ENCODE results near the gene AMBRA1.
"Not testable (repeated sequence)": the region's sequence is repeated elsewhere in the genome, so short reads cannot be mapped to it uniquely, and the experiment has no call there.

Gene AMBRA1

DNA sequence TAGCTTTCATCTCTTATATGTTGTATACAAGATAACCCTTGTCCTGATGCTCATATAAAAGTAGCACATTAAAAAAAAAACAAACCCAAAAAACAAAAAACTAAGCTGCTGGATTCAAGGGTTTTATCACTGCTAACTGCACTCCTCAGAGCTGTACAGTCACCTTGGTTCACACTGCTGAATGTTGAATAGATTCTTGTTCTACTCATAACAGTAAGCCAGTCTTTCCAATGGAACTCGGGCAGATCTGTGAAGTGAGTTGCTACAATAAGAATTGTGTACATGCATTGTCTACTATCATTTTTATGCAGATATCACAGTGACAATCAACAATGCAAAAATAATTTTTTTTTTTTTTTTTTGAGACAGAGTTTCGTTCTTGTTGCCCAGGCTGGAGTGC lies 18.5 kb upstream of the AMBRA1 start:
- DNase-seq (ENCODE audit: low read depth): no peak

DNA sequence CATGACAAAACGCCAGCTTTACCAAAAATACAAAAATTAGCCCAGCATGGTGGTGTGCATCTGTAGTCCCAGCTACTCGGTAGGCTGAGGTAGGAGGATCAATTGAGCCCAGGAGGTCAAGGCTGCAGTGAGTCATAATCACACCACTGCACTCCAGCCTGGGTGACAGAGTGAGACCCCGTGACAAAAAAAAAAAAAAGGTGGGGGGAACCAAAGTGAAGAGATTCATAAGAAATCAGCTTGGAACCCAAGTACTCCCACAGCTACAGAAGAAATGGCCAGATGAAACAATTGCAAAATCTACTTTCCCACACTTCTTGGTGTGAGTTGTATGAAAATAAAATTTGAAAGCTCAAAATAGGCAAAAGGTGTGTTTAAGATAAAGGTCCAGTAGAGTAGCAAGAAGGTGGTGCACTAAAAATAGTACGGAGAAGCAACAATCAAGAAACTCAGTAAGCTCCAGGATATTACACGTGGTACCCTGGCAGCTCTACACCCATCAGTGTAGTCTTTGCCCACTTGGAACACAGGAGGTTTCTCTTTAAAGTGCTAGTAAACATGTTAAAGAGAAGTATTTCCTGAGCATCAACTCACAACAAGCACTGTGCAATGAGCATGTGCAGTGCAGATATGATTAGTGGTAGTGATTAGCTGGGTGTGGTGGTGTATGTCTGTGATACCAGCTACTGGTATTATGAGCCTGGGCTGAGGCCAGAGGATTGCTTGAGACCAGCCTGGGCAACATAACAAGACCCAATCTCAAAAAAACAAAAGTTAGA lies 17.9 kb upstream of the AMBRA1 start:
- no peak for DNase-seq (ENCODE audit: low read depth)

DNA sequence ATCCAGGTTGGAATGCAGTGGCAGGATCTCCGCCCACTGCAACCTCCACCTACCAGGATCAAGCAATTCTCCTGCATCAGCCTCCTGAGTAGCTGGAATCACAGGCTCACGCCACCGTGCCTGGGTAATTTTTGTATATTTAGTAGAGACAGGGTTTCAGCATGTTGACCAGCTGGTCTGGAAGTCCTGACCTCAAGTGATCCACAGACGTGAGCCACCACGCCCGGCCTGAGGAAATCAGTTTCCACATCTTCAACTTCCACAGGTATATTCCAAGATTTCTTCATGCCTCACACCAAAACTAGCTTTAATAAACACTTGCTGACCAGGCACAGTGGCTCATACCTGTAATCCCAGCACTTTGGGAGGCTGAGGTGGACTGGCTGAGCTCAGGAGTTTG lies 15.6 kb upstream of the AMBRA1 start:
- no peak for DNase-seq (ENCODE audit: low read depth)

DNA sequence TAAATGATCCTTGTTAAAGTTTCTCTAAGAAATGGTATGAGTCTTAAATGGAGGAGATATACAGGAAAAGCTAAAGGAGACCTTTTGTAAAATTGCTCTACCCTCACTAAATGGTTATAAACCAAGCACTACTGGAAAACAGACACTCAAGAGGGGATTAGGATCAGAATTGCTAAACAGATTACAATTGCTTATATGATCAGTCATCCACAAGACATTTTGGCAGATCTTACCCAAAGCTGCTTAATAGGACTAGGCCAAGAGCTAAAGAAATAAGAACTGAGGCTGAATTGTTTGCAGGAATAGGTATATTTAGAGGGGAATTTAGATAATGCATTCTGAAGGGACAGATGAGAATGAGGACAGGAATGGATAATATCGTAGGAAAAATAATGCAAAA lies 13.7 kb upstream of the AMBRA1 start:
- no peak for DNase-seq (ENCODE audit: low read depth)

DNA sequence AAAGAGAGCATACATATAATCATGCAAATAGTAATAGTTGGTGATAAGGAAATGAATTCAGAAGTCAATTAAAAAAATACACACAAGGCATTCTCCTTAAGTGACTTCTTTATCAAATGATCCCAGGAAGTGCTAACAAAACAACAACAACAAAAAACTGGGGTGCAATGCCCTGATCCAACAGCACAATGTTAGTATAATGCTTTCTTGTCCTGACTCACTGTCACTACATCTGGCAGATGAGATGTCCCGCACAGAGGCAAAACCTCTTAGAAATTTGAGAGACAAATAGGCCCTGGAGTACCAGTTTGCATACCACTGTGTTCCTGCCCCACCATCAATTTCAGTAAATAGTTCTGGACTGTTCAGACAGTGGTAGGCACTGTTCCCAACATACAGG lies 11.0 kb upstream of the AMBRA1 start:
- no peak for DNase-seq (ENCODE audit: low read depth)

DNA sequence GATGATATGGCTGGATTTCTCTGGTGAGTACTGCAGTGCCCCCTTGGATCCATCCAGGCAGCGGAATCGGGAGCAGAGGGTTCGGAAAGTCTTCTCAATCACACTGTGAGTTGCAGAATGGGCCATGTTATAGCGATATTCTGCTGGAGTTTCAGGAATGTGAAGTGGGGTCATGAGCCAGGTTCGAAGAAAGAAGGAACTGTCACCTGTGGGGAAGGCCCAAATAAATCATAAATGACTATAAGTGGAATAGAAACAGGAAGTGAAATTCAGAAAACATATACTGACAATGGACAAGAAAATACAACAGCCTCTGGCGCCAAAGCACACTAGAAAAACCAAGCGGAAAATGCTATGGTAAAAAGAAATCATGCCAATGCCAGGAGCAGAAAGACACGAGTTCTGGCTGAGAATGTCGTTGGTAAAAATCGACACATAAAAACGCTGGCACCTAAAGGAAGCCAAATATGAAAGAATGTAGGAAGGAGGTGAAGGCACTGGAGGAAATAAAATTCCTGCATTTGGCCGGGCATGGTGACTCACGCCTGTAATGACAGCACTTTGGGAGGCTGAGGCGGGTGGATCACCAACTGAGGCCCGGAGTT lies 10.0 kb upstream of the AMBRA1 start:
- DNase-seq (ENCODE audit: low read depth): no peak

DNA sequence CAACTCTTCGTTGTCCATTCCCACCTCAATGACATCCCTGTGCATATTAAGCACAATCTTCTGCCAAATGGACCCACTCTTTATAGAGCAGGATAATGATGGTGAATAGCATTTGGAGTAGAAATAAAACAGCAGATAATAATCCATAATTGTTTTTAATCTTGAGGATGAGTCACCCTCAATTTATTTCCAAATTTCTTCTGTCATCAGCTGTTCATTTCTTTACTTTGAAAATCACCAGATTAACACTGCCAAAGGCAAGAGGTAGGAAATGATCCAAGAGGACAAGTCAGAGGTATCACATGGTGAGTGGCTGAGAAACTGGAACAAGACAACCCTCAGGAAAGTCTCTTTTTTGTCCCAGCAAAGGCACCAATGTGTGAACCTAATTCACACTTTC lies 7.3 kb upstream of the AMBRA1 start:
- DNase-seq (ENCODE audit: low read depth): no peak

DNA sequence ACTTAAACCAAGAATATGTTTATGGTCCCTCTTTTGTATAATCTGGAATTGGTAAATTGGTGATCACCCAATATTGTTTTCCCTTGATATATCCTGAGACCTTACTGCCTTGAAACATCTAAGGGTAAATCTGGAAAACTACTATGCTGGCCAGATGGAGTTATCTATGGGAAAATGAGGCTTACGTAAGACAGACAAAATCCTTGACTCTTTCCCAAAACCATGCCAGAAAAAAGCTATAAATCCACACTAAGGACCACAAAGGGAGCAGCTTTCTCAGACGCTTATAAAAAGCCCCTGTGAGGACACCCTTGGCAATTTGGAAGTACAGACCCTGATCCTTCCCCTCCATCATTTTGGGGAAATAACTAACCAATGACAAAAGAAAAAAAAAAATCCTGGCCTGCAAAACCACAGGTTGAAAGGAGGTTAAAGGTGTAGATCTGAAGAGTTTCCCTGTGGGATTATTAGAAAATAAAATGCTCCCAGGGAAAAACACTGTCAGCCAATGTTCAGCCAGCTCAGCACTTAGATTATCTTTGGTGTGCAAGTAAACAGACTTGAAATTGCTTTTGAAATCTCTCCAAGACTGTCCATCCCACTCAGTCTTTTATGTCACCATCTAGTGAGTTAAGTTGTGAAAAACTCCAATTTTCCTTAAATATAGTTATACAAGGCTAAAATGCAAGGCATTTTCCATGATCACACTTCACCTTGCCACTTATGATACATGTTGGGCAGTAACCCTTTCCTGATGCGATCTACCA lies 6.6 kb upstream of the AMBRA1 start:
- DNase-seq (ENCODE audit: low read depth): no peak

DNA sequence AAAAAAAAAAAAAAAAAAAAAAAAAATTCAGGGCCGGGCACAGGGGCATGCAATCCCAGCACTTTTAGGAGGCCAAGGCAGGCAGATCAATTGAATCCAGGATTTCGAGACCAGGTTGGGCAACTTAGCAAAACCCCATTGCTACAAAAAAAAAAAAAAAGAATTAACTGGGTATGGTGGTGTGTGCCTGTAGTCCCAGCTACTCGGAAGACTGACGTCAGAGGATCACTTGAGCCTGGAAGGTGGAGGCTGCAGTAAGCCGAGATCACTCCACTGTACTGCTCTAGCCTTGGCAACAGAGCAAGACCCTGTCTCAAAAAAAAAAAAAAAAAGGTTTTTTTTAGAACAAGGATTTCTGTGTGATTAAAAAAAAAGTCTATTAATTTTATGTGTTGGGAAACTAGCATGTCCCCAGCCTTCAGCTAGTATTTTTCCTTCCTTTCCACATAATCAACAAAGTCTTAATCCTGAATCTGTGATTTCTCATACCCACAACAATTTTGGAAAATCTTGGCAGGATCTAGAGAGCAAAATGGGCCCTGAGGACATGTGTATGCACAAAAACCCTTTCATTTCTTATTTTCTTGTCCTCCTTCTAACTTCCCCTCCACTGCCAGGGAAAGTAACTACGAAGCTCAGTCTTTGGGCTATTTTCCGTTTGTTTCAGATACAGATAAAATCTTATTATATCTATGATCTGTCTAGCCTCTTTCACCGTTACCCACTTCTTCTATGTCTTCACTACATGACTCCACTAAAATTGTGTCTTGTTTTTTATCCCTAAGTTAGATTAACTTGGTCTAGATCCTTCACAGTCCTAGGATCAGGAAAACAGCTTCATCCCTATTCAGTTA lies 5.7 kb upstream of the AMBRA1 start:
- no peak for DNase-seq (ENCODE audit: low read depth)

DNA sequence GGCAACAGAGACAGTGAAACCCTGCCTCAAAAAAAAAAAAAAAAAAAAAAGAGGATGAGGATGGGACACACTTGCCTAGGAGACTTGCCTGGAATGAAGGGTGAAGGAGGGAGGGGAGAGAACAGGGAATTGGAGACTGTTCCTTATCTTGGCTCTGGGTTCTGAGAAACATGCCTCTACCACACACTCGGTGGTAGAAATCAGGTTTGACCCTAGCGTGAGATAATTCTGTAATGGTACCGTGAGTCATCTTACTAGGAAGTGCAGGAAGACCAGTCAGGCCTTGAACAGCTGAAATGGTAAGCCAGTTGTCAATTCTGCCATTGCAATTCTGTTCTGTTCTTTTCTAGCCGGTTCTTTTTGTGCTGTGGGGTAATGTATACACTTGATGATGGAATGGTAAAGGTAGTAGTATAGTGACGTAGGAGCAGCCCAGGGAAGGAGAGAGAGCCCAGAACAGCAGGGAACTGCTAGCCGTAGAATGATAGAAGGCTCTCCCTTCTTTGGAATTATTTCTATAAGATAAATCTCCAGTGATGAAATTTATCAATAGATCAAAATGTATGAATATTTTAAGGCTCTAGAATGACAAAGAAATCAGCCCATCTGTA lies 3.9 kb upstream of the AMBRA1 start:
- no peak for DNase-seq (ENCODE audit: low read depth)

DNA sequence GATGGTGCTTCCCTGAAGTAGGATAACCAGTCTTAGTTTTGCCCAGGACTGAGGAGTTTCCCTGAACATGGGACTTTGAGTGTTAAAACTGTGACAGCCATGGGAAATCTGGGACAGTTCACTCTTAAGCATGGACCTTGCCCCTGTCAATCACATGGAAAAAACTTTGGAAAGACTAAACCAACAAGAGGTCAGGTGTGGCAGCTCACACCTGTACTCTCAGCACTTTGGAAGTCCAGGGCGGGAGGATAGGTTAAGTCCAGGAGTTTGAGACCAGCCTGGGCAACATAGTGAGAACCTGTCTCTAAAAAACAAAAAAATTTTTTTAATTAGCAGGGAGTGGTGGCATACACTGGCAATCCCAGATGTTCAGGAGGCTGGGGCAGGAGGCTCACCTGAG lies 3.3 kb upstream of the AMBRA1 start:
- no peak for DNase-seq (ENCODE audit: low read depth)

DNA sequence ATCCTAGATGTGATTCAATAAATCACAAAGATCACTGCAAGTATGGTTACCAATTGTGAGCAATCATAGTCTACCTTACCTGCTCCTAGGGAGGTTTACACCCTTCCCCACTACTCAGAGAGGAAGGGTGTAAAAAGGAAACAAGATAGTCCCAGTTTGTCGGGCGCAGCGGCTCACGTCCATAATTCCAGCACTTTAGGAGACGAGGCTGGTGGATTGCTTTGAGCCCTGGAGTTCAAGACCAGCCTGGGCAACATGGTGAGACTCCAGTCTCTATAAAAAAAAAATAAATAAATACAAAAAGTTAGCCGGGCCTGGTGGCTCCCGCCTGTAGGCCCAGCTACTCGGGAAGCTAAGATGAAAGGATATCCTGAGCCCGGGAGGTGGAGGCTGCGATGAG lies 962 bp upstream of the AMBRA1 start:
- no peak for DNase-seq (ENCODE audit: low read depth)

DNA sequence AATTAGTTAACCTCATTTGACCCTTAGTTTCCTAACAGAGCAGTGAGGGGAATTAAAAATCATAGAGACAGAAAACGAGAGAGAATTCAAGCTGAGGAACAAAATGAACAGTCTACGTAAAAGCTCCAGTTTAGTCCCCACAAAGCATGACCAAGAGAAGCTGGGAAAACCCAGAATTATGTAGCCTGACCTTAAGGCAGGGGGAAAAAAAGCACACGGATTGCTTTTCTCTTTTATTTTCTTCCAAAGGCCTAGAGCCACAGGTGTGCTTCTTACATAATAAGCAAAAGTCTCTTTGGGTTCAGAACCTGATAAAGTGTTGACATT lies 514 bp upstream of the AMBRA1 start:
- DNase-seq (ENCODE audit: low read depth): no peak

DNA sequence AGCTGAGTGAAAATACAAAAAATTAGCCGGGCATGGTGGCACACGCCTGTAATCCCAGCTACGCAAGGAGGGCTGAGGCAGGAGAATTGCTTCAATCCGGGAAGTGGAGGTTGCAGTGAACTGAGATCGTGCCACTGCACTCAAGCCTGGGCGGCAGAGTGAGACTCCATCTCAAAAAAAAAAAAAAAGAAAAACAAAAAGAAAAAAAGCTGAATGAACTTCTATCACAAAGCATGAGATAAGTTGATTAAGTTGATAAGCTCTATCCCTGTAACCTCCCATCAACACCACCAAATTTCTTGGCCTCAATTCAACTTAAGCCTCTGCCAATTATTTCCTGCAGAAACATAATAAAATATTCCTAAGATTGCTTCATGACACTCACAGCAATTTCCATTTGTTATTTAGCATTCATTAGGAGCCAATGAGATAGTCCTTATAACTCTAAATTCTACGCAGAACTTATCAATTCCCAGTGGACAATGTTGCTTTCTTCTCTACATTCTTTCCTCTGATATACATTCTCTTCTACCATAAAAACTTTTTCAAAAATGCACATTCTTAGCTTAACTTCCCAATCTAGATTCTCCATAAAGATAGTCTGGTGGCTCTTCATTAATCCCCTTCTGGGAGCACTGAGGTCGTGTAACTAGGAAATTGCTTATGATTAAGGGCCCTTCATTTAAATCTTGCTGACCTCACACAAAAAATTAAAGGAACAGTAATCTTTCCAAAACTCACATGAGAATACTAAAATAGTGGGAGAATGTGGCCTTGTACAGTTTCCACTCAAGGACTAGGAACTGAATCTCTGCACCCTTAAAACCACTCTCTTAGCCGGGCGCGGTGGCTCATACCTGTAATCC lies 2.9 kb downstream of the AMBRA1 start:
- DNase-seq (ENCODE audit: low read depth): no peak

DNA sequence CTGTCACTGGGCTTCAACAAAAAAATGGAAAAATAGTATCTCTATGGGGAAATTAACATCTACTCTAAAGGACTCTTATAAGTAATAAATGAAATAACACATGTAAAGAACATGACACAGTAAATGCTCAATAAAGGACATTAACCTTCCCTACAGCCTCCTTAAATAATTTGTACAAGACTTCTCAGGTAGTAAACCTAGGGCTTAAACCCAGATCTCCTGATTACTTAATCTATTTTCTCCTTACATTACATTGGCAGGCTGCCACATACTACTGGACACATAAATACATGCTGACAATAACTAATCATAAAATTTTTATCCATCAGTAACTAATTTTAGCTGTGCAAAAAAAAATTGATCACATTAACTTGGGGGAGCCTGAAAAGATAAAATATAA lies 4.9 kb downstream of the AMBRA1 start:
- no peak for DNase-seq (ENCODE audit: low read depth)

DNA sequence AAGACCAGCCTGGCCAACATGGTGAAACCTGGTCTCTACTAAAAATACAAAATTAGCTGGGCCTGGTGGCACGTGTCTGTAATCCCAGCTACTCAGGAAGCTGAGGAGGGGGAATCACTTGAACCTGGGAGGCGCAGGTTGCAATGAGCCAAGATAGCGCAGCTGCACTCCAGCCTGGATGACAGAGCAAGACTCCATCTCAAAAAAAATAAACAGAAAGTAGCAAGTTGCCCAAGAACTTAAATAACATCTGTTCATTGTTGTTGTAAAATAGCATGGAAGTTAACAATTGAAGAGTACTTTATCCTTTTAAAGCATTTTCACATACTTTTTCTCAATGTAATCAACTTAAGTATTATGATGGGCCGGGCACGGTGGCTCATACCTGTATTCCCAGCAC lies 5.7 kb downstream of the AMBRA1 start:
- DNase-seq (ENCODE audit: low read depth): no peak

DNA sequence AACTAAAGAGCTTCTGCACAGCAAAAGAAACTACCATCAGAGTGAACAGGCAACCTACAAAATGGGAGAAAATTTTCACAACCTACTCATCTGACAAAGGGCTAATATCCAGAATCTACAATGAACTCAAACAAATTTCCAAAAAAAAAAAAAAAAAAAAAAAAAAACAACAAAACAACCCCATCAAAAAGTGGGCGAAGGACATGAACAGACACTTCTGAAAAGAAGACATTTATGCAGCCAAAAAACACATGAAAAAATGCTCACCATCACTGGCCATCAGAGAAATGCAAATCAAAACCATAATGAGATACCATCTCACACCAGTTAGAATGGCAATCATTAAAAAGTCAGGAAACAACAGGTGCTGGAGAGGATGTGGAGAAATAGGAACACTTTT lies 10.3 kb downstream of the AMBRA1 start:
- not testable (repeated sequence) for DNase-seq (ENCODE audit: low read depth)

DNA sequence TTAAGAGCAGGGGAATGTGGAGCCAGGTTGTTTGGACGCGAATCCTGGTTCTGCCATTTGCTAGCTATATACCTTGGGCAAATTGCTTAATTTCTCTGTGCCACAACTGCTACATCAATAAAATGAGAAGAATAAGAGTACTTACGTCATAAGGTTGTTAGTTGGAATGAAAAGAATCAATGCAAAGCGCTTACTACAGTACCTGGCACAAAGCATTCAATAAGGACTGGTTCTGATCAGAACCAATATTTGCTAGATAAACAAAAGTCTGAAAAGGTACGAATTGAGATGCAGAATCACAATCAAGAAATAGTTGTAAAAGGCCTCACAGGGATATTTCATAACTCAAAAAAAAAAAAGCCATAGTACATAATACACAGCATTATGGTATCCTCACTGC lies 11.2 kb downstream of the AMBRA1 start:
- DNase-seq (ENCODE audit: low read depth): no peak

DNA sequence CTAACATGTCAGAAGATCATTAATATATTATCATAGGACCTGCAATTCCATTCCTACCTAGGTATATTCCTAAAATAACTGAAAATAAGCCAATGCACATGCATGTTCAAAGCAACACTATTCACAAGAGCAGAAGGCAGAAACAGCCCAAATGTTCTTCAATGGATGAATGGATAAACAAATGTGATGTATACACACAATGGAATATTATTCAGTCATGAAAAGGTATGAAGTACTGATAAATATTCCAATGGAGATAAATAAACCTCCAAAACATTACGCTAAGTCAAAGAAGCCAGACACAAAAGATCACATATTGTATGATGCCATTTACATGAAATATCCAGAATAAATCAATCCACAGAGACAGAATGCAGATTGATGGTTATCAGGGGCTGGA lies 16.8 kb downstream of the AMBRA1 start:
- DNase-seq (ENCODE audit: low read depth): no peak

DNA sequence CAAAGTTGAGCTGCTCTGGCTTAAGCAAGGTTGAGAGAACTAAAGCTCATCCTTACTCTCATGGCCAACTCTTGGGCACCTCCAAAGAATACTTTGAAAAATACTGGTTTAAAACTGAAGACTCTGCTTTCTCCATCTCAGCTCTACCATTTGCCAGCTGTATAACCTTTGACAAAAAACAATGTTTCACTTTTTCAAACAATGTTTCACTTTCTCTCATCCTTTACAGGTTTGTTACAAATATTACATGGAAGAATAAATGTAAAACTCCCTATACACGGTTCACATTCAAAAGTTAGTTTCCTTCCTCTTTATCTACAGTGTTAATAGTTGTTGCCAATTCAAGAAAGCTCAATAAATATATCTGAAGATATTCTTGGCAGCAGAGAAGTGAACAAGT lies 19.2 kb downstream of the AMBRA1 start:
- DNase-seq (ENCODE audit: low read depth): no peak

DNA sequence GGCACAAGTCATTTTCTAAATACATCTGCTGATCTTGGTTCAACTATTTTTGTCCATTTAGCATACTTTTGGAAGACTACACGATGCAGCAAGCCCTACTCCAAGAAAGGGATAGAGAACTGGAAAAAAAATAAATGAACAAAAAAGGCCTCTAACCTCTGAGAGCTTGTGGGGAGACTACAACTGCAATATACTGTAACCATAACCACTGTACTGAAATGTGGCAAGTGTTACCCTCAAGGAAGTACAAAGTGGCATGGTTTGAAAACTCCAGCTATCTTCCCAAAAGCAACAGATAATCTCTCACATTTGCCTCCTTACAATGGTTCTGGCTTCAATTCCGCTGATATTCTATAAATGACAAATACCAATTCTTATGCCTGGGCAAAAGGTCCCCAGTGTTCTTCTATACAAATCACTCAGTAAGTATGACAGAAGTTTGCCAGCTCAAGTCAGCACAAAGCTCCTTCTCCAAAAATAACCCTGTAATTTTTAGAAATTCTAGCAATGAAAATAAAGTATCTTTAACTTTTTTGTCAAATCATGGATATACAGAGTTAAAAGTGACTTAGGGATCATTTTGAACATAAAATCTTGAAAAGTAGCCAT lies 22.9 kb downstream of the AMBRA1 start:
- DNase-seq (ENCODE audit: low read depth): no peak

Measured in stimulated activated CD8-positive, alpha-beta memory T cell treated with anti-CD3 and anti-CD28 coated beads, Interleukin-15, amount 100 ng/mL, for 24 hours (primary cell).